CD14-positive monocyte (primary cell): ENCODE data around the gene TMEM141. TPM values are rescaled to one million over a fixed set of nuclear protein-coding genes. Genes with fewer than 3 reads are reported as not detected.

Experiments used
- DNase-seq, 3 donors: peaks; one replicate each; pipeline ENCODE4 v3.0.0-alpha.2; 2011 to 2022
- H2AFZ ChIP-seq: 2 replicates; pipeline ENCODE4 v1.6.0; 2012; ENCODE audit warnings: mild to moderate bottlenecking, low read depth, low read length, inconsistent platforms; ENCODE audit not compliant: insufficient read depth, poor library complexity, severe bottlenecking
- H3K27ac ChIP-seq, 2 donors: 1 replicate in 1 of 2; 2 replicates in 1 of 2; pipeline ENCODE4 v1.5.1; 2012 to 2013; ENCODE audit warnings: low read length in 2 of 2, control low read depth in 1 of 2, inconsistent platforms in 1 of 2, low read depth in 1 of 2, mild to moderate bottlenecking in 1 of 2
- H3K27me3 ChIP-seq, 2 donors: one replicate each; pipeline versions ENCODE4 v1.6.0 to v1.6.1; 2011 to 2013; ENCODE audit warnings: low read length in 2 of 2; ENCODE audit not compliant: control insufficient read depth in 2 of 2, insufficient read depth in 2 of 2
- H3K36me3 ChIP-seq, 2 donors: replicated peaks in 1 of 2; 1 replicate in 1 of 2; 2 replicates in 1 of 2; pipeline versions ENCODE4 v1.5.1 to v1.6.1; 2012 to 2013; ENCODE audit warnings: low read length in 2 of 2, control low read depth in 1 of 2, inconsistent platforms in 1 of 2, mild to moderate bottlenecking in 1 of 2; ENCODE audit not compliant: insufficient read depth in 2 of 2, control insufficient read depth in 1 of 2
- H3K4me1 ChIP-seq, 2 donors: 1 replicate in 1 of 2; 2 replicates in 1 of 2; pipeline versions ENCODE4 v1.5.1 to v1.6.1; 2012 to 2013; ENCODE audit warnings: low read length in 2 of 2, control low read depth in 1 of 2, inconsistent platforms in 1 of 2, mild to moderate bottlenecking in 1 of 2, moderate library complexity in 1 of 2; ENCODE audit not compliant: insufficient read depth in 2 of 2, control insufficient read depth in 1 of 2
- H3K4me2 ChIP-seq: replicated peaks from 2 replicates; pipeline ENCODE3; 2012; ENCODE audit warnings: low read length, moderate library complexity, mild to moderate bottlenecking; ENCODE audit not compliant: poor library complexity, severe bottlenecking; ENCODE audit errors: extremely low read depth
- H3K4me3 ChIP-seq, 3 experiments: fragments of 200-600 bp in 1 of 3; sonication (generic) in 1 of 3; replicated peaks in 1 of 3; 1 replicate in 2 of 3; 2 replicates in 1 of 3; pipeline ENCODE4 v1.5.1; 2011 to 2013; ENCODE audit warnings: low read length in 3 of 3, mild to moderate bottlenecking in 3 of 3, control low read depth in 2 of 3, low read depth in 2 of 3, inconsistent platforms in 1 of 3, moderate library complexity in 1 of 3
- H3K79me2 ChIP-seq: 2 replicates; pipeline ENCODE4 v1.6.0; 2012; ENCODE audit warnings: mild to moderate bottlenecking, control low read depth, inconsistent platforms, low read length, moderate library complexity; ENCODE audit not compliant: insufficient read depth
- H3K9ac ChIP-seq: 2 replicates; pipeline ENCODE4 v1.6.0; 2017; ENCODE audit warnings: low read length, mild to moderate bottlenecking; ENCODE audit not compliant: insufficient read depth, poor library complexity, severe bottlenecking
- H3K9me3 ChIP-seq, 2 donors: replicated peaks in 1 of 2; 1 replicate in 1 of 2; 2 replicates in 1 of 2; pipeline versions ENCODE4 v1.5.1 to v1.6.1; 2012 to 2013; ENCODE audit warnings: low read length in 2 of 2, control low read depth in 1 of 2; ENCODE audit not compliant: control insufficient read depth in 1 of 2, insufficient read depth in 1 of 2
- H4K20me1 ChIP-seq: 2 replicates; pipeline ENCODE4 v1.6.0; 2012; ENCODE audit warnings: mild to moderate bottlenecking, low read length, control low read depth, moderate library complexity; ENCODE audit not compliant: insufficient read depth
- H3K27ac Mint-ChIP-seq, 7 donors: one replicate each; pipeline ENCODE4 v1.8.0; 2020; ENCODE audit warnings: mild to moderate bottlenecking in 7 of 7, mixed read lengths in 7 of 7, moderate library complexity in 6 of 7, inconsistent platforms in 2 of 7
- H3K27me3 Mint-ChIP-seq, 3 donors: one replicate each; pipeline ENCODE4 v1.8.0; 2021 to 2022; ENCODE audit warnings: low read depth in 3 of 3, mild to moderate bottlenecking in 3 of 3, mixed read lengths in 3 of 3, moderate library complexity in 3 of 3, inconsistent platforms in 1 of 3
- H3K36me3 Mint-ChIP-seq, 2 donors: one replicate each; pipeline ENCODE4 v1.8.0; 2020; ENCODE audit warnings: mixed read lengths in 2 of 2, inconsistent platforms in 1 of 2, mild to moderate bottlenecking in 1 of 2
- H3K4me1 Mint-ChIP-seq: one replicate; pipeline ENCODE4 v1.8.0; 2020; ENCODE audit warnings: mild to moderate bottlenecking, mixed read lengths
- H3K4me3 Mint-ChIP-seq, 2 donors: one replicate each; pipeline ENCODE4 v1.8.0; 2020; ENCODE audit warnings: mild to moderate bottlenecking in 2 of 2, mixed read lengths in 2 of 2, moderate library complexity in 1 of 2
- H3K9me3 Mint-ChIP-seq, 7 donors: one replicate each; pipeline ENCODE4 v1.8.0; 2020 to 2022; ENCODE audit warnings: mixed read lengths in 7 of 7, mild to moderate bottlenecking in 6 of 7, moderate library complexity in 6 of 7, inconsistent platforms in 2 of 7
- WGBS: methylation state at CpG from one replicate; pipeline ENCODE4 v1.1.5; 2013; ENCODE audit warnings: missing lambda C conversion rate; ENCODE audit not compliant: insufficient coverage; 5-methylcytosine and 5-hydroxymethylcytosine counted together
- intact Hi-C, 2 donors: fragments of 100-400 bp; cut with micrococcal nuclease; formaldehyde crosslinking; loops; one replicate each; pipeline versions ENCODE4 v1.15.0 to v1.15.1; 2023
- polyA plus RNA-seq, 3 donors: library from polyadenylated mRNA; depleted of rRNA in 1 of 3; unstranded in 2 of 3; stranded (reverse) in 1 of 3; fragments of 300-500 nt in 2 of 3; fragments of >200 nt in 1 of 3; fragmentation: Illumina TruSeq in 2 of 3; gene quantifications; 1 replicate in 2 of 3; 2 replicates in 1 of 3; pipeline ENCODE4 v1.2.3, GENCODE V29; 2012 to 2021
- TF ChIP-seq, protein P1 (sequence below): fragments of 200-600 bp; IDR thresholded peaks from one replicate; pipeline ENCODE4 v1.8.0; 2022; ENCODE audit warnings: antibody characterized with exemption, mild to moderate bottlenecking

The TMEM141 gene
- polyA plus RNA-seq, 3 donors = 33.1 to 47.2 (median 39.2) TPM

DNA sequence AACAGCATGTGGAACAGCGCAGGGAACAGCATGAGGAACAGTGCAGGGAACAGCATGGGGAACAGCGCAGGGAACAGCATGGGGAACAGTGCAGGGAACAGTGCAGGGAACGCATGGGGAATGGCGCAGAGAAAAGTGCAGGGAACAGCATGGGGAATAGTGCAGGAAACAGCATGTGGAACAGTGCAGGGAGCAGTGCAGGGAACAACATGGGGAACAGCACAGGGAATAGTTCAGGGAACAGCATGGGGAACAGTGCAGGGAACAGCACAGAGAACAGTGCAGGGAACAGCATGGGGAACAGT is 35.1 kb upstream of the TMEM141 start:
- Histone ChIP-seq H3K4me1 (no peaks in the 10 kb centered on the region), H3K27me3 (no peaks in the 10 kb centered on the region), H3K27ac (no peak overlapping the region), H3K36me3 (no peaks in the 10 kb centered on the region), H2AFZ (no peak overlapping the region), H3K9me3 (peaks cover 25 to 36% of the 10 kb centered on the region in 2 donors), H3K79me2 (no peaks in the 10 kb centered on the region), H3K9ac (no peak overlapping the region), H3K4me2 (no peak overlapping the region), H3K4me3 (no peak overlapping the region), H4K20me1 (no peaks in the 10 kb centered on the region)
- H3K27ac Mint-ChIP-seq = no peak overlapping the region
- WGBS = 100% methylated on average over 4 of the region's 4 CpGs
- intact Hi-C loops = no loop called here
- TF ChIP-seq, protein P1, sequence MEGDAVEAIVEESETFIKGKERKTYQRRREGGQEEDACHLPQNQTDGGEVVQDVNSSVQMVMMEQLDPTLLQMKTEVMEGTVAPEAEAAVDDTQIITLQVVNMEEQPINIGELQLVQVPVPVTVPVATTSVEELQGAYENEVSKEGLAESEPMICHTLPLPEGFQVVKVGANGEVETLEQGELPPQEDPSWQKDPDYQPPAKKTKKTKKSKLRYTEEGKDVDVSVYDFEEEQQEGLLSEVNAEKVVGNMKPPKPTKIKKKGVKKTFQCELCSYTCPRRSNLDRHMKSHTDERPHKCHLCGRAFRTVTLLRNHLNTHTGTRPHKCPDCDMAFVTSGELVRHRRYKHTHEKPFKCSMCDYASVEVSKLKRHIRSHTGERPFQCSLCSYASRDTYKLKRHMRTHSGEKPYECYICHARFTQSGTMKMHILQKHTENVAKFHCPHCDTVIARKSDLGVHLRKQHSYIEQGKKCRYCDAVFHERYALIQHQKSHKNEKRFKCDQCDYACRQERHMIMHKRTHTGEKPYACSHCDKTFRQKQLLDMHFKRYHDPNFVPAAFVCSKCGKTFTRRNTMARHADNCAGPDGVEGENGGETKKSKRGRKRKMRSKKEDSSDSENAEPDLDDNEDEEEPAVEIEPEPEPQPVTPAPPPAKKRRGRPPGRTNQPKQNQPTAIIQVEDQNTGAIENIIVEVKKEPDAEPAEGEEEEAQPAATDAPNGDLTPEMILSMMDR = no peak
- peaks cover 4% of the 10 kb centered on the region for H3K4me1 Mint-ChIP-seq
- peaks cover 24 to 40% (median 35%) of the 10 kb centered on the region in 7 donors for H3K9me3 Mint-ChIP-seq
- H3K4me3 Mint-ChIP-seq = no peak overlapping the region
- H3K27me3 Mint-ChIP-seq = peaks cover 3 to 14% (median 4%) of the 10 kb centered on the region in 3 donors
- no peak for DNase-seq
- H3K36me3 Mint-ChIP-seq = peaks cover 0 to 4% of the 10 kb centered on the region in 2 donors

DNA sequence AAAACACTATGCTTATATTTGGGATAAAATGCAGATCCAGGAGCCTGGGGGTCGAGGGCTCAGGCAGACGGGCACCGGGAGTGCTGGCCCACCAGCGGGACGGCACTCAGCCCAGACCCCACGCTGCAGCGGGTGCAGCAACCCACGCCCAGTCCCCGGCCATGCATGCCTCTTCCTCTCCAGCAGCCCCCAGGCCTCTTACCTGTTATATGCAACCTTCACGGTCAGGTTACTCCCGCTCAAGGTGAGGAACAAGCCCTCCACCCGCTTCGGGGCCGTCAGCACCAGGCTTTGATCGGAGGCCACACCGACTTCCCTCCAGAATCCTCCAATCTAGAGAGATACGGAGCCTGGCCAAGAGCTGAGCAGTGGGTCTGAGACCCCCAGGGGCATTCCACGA is 34.3 kb upstream of the TMEM141 start:
- Histone ChIP-seq H3K36me3 (no peaks in the 10 kb centered on the region), H3K9me3 (peaks cover 18 to 31% of the 10 kb centered on the region in 2 donors), H3K27ac (no peak overlapping the region), H2AFZ (no peak overlapping the region), H4K20me1 (no peaks in the 10 kb centered on the region), H3K4me3 (no peak overlapping the region), H3K4me2 (no peak overlapping the region), H3K4me1 (no peaks in the 10 kb centered on the region), H3K79me2 (no peaks in the 10 kb centered on the region), H3K27me3 (no peaks in the 10 kb centered on the region), H3K9ac (no peak overlapping the region)
- peaks cover 0 to 4% of the 10 kb centered on the region in 2 donors for H3K36me3 Mint-ChIP-seq
- H3K4me1 Mint-ChIP-seq = peaks cover 5% of the 10 kb centered on the region
- H3K4me3 Mint-ChIP-seq = no peak overlapping the region
- peaks cover 19 to 33% (median 28%) of the 10 kb centered on the region in 7 donors for H3K9me3 Mint-ChIP-seq
- H3K27me3 Mint-ChIP-seq = peaks cover 0 to 10% (median 4%) of the 10 kb centered on the region in 3 donors
- DNase-seq = no peak
- intact Hi-C loops = no loop called here
- 97% methylated on average over 18 of the region's 18 CpGs for WGBS
- TF ChIP-seq, protein P1 = no peak
- H3K27ac Mint-ChIP-seq = no peak overlapping the region
